SK-N-SH treated with all-trans-retinoic acid at 6 μM for 48 hours (cell line): ENCODE data around the gene INPP4B.

ENCODE experiments used
- ATAC-seq: fragments of 200-7000 bp; cut with Tn5 transposase; 3 replicates; pipeline ENCODE4 v1.9.1; 2020; ENCODE audit warnings: mild to moderate bottlenecking, moderate library complexity
- ARNTL ChIP-seq: fragments of 450-650 bp; formaldehyde crosslinking; IDR thresholded peaks from 2 replicates; pipeline ENCODE4 v1.5.0; 2020; ENCODE audit warnings: low read depth, mild to moderate bottlenecking, moderate library complexity, borderline replicate concordance
- BACH2 ChIP-seq: fragments of 250-450 bp; sonication (Bioruptor Pico); IDR thresholded peaks from 2 replicates; pipeline ENCODE4 v1.9.0; 2021; ENCODE audit warnings: mild to moderate bottlenecking, borderline replicate concordance
- CREB5 ChIP-seq: fragments of 250-450 bp; sonication (Bioruptor Pico); IDR thresholded peaks from 2 replicates; pipeline ENCODE4 v1.5.1; 2020; ENCODE audit warnings: low read depth, mild to moderate bottlenecking, moderate library complexity
- GLIS3 ChIP-seq: fragments of 250-450 bp; sonication (Bioruptor Pico); IDR thresholded peaks from 2 replicates; pipeline ENCODE4 v1.5.0; 2020; ENCODE audit warnings: mild to moderate bottlenecking, moderate library complexity
- ISL1 ChIP-seq: fragments of 250-450 bp; sonication (Bioruptor Pico); IDR thresholded peaks from 2 replicates; pipeline ENCODE4 v2.1.2; 2022; ENCODE audit warnings: mild to moderate bottlenecking, moderate library complexity
- OSR1 ChIP-seq: fragments of 250-450 bp; sonication (Bioruptor Pico); IDR thresholded peaks from 2 replicates; pipeline ENCODE4 v1.8.0; 2022; ENCODE audit warnings: moderate library complexity, mild to moderate bottlenecking, inconsistent platforms
- PATZ1 ChIP-seq: fragments of 250-450 bp; sonication (Bioruptor Pico); IDR thresholded peaks from 2 replicates; pipeline ENCODE4 v1.8.0; 2020; ENCODE audit warnings: mild to moderate bottlenecking, moderate library complexity, borderline replicate concordance
- POU6F1 ChIP-seq: fragments of 250-450 bp; sonication (Bioruptor Pico); IDR thresholded peaks from 2 replicates; pipeline ENCODE4 v1.8.0; 2021; ENCODE audit warnings: low read depth, mild to moderate bottlenecking, moderate library complexity, borderline replicate concordance
- PPARA ChIP-seq: fragments of 250-450 bp; sonication (Bioruptor Pico); IDR thresholded peaks from 2 replicates; pipeline ENCODE4 v1.5.0; 2020; ENCODE audit warnings: mild to moderate bottlenecking, borderline replicate concordance
- RARB ChIP-seq: fragments of 250-450 bp; sonication (Bioruptor Pico); IDR thresholded peaks from 2 replicates; pipeline ENCODE4 v1.8.0; 2021; ENCODE audit warnings: mild to moderate bottlenecking, moderate library complexity
- SNAI2 ChIP-seq: fragments of 250-450 bp; sonication (Bioruptor Pico); IDR thresholded peaks from 2 replicates; pipeline ENCODE4 v1.5.0; 2020; ENCODE audit warnings: mild to moderate bottlenecking, moderate library complexity
- TCF4 ChIP-seq: fragments of 250-450 bp; sonication (Bioruptor Pico); IDR thresholded peaks from 2 replicates; pipeline ENCODE4 v1.8.0; 2021; ENCODE audit warnings: mild to moderate bottlenecking, moderate library complexity, borderline replicate concordance
- TOX ChIP-seq: fragments of 250-450 bp; sonication (Bioruptor Pico); IDR thresholded peaks from 2 replicates; pipeline ENCODE4 v1.8.0; 2021; ENCODE audit warnings: mild to moderate bottlenecking, moderate library complexity, borderline replicate concordance
- TSHZ2 ChIP-seq: fragments of 250-450 bp; sonication (Bioruptor Pico); IDR thresholded peaks from 2 replicates; pipeline ENCODE4 v1.5.0; 2020; ENCODE audit warnings: mild to moderate bottlenecking, moderate library complexity
- ZFP3 ChIP-seq: fragments of 250-450 bp; sonication (Bioruptor Pico); IDR thresholded peaks from 2 replicates; pipeline ENCODE4 v1.5.0; 2020; ENCODE audit warnings: mild to moderate bottlenecking, moderate library complexity
- ZFP30 ChIP-seq: fragments of 450-650 bp; formaldehyde crosslinking; IDR thresholded peaks from 2 replicates; pipeline ENCODE4 v1.5.0; 2022; ENCODE audit warnings: mild to moderate bottlenecking, moderate library complexity
- ZNF565 ChIP-seq: fragments of 450-650 bp; formaldehyde crosslinking; conservative IDR thresholded peaks from 2 replicates; pipeline ENCODE4 v1.5.0; 2020; ENCODE audit warnings: low read depth, mild to moderate bottlenecking, moderate library complexity
- ZNF70 ChIP-seq: fragments of 450-650 bp; formaldehyde crosslinking; IDR thresholded peaks from 2 replicates; pipeline ENCODE4 v1.5.0; 2020; ENCODE audit warnings: mild to moderate bottlenecking, moderate library complexity
- TF ChIP-seq, protein P1 (sequence below): fragments of 250-450 bp; sonication (Bioruptor Pico); IDR thresholded peaks from 2 replicates; pipeline ENCODE4 v1.5.1; 2021; ENCODE audit warnings: mild to moderate bottlenecking, moderate library complexity

Gene INPP4B

GRCh38 chr4:142697928-142698327, 148.2 kb downstream of the INPP4B start:
- no peak for TF ChIP-seq ISL1
- no peak for TF ChIP-seq SNAI2
- TF ChIP-seq OSR1: no peak
- no peak for TF ChIP-seq TOX
- no peak for TF ChIP-seq PATZ1 (CRISPR knock-in tag)
- TF ChIP-seq ZFP30: no peak
- TF ChIP-seq TCF4 (CRISPR knock-in tag): no peak
- TF ChIP-seq BACH2 (CRISPR knock-in tag): no peak
- no peak for TF ChIP-seq TSHZ2 (CRISPR knock-in tag)
- no peak for TF ChIP-seq ZFP3 (CRISPR knock-in tag)
- no peak for TF ChIP-seq POU6F1 (CRISPR knock-in tag)
- TF ChIP-seq, protein P1, sequence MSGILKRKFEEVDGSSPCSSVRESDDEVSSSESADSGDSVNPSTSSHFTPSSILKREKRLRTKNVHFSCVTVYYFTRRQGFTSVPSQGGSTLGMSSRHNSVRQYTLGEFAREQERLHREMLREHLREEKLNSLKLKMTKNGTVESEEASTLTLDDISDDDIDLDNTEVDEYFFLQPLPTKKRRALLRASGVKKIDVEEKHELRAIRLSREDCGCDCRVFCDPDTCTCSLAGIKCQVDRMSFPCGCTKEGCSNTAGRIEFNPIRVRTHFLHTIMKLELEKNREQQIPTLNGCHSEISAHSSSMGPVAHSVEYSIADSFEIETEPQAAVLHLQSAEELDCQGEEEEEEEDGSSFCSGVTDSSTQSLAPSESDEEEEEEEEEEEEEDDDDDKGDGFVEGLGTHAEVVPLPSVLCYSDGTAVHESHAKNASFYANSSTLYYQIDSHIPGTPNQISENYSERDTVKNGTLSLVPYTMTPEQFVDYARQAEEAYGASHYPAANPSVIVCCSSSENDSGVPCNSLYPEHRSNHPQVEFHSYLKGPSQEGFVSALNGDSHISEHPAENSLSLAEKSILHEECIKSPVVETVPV (CRISPR knock-in tag): no peak
- no peak for TF ChIP-seq CREB5 (CRISPR knock-in tag)
- TF ChIP-seq ARNTL (CRISPR knock-in tag): no peak
- no peak for TF ChIP-seq RARB (CRISPR knock-in tag)
- TF ChIP-seq GLIS3: no peak
- ATAC-seq: no peak

DNA sequence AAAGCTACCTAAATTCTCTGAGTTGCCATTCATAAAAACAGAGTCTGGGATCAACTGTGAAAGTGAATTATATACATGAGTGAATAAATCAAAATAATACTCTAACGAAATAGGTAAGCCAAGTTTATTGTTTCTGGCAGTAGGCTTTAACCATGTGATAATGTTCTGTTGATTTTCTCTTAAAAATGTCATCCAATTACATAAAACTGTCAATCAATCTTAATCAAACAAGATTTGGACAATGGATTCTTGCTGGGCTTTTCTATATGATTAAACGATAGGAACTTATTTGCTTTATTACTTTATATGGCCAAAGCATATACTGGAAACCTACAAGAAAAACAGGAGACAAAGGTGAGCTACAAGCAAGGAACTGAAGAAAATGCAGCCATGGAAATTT, 148.8 kb downstream of the INPP4B start:
- no peak for ATAC-seq
- TF ChIP-seq ZNF70 (no peak), ZNF565 (no peak)

DNA sequence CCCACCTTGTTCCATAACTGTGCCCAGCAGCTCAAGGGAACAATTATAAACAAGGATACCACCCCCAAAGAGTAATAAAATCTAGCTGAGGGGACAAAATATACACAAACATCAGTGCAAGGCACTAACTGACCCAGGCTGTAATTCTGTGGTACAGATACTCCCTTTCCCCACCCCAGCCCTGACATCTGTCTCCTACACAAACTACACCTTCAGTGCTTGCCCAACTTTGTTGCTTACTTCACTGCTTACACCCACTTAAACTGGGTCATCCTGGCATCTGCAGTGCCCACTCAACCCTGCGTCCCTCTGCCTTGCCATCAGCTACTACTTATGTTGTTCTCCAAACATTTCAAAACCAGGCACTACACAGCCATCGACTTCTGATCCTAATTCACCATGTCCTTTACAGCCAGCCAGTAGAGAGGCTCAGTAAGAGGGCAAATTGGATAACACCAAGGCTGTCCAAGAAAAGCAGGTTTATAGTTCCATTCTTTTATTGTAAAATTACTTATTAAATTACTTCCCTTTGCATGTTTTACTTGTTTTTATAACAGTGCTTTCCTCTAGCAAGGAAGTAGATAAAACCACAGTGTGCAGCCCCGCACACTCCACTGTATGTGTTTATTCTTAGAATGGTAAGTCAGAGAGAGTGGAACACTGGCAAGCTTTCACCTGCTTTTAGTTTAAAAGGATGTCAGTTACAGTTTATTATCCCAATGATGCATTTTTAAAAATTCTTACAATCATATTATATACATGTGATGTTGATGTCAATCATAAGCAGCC, 149.6 kb downstream of the INPP4B start:
- ATAC-seq: no peak
- no peak for TF ChIP-seq SNAI2
- no peak for TF ChIP-seq ISL1
- no peak for TF ChIP-seq PPARA (CRISPR knock-in tag)
- TF ChIP-seq BACH2 (CRISPR knock-in tag): no peak
- no peak for TF ChIP-seq GLIS3
